Gastroesophageal sphincter (tissue), 4 donors: ENCODE results near the gene SAYSD1. TPM values are rescaled to one million over a fixed set of nuclear protein-coding genes. Genes with fewer than 3 reads are reported as not detected.

Source experiments
- ATAC-seq: fragments of 150-250 bp; one replicate; pipeline ENCODE4 v1.9.1; 2016; ENCODE audit warnings: mild to moderate bottlenecking, moderate library complexity
- H3K27ac ChIP-seq, 4 donors: fragments of 200-600 bp; sonication (generic) in 3 of 4; 1 replicate in 3 of 4; 2 replicates in 1 of 4; pipeline ENCODE4 v1.5.1; 2016 to 2019
- H3K27me3 ChIP-seq: fragments of 200-600 bp; sonication (generic); one replicate; pipeline ENCODE4 v1.5.1; 2019
- H3K36me3 ChIP-seq, 2 donors: fragments of 200-600 bp; sonication (generic); one replicate each; pipeline ENCODE4 v1.5.1; 2019; ENCODE audit warnings: control low read depth in 1 of 2
- H3K4me1 ChIP-seq, 3 donors: fragments of 200-600 bp; sonication (generic); 1 replicate in 2 of 3; 2 replicates in 1 of 3; pipeline ENCODE4 v1.5.1; 2016 to 2019; ENCODE audit warnings: control low read depth in 2 of 3
- H3K4me3 ChIP-seq, 2 donors: fragments of 200-600 bp; sonication (generic); one replicate each; pipeline ENCODE4 v1.5.1; 2019; ENCODE audit warnings: mild to moderate bottlenecking in 1 of 2, moderate library complexity in 1 of 2
- H3K9me3 ChIP-seq, 3 donors: fragments of 200-600 bp; sonication (generic); one replicate each; pipeline ENCODE4 v1.5.1; 2017 to 2019; ENCODE audit warnings: control low read depth in 2 of 3
- EP300 ChIP-seq: sonication (generic); formaldehyde crosslinking; IDR thresholded peaks from one replicate; pipeline ENCODE4 v1.6.1; 2017; ENCODE audit warnings: antibody characterized with exemption, mild to moderate bottlenecking
- POLR2A ChIP-seq, 2 donors: fragments of 450-650 bp; IDR thresholded peaks; one replicate each; pipeline ENCODE4 v1.6.1; 2017; ENCODE audit warnings: antibody characterized with exemption in 2 of 2, mild to moderate bottlenecking in 2 of 2, moderate library complexity in 1 of 2
- POLR2AphosphoS5 ChIP-seq: sonication (generic); formaldehyde crosslinking; IDR thresholded peaks from one replicate; pipeline ENCODE4 v1.6.1; 2017; ENCODE audit warnings: antibody characterized with exemption
- WGBS, 2 donors: methylation state at CpG; one replicate each; pipeline ENCODE4 v1.1.5; 2018; ENCODE audit warnings: low coverage in 1 of 2; 5-methylcytosine and 5-hydroxymethylcytosine counted together
- total RNA-seq, 4 donors: library from RNA; depleted of rRNA; stranded (reverse); fragments of >200 nt; gene quantifications; one replicate each; pipeline ENCODE4 v1.1.0, GENCODE V29; 2016
- TF ChIP-seq, protein P1 (sequence below), 4 experiments: fragments of 200-600 bp in 2 of 4; fragments of 450-650 bp in 2 of 4; sonication (generic) in 1 of 4; IDR thresholded peaks; one replicate each; pipeline ENCODE4 v1.5.1; 2017 to 2019; ENCODE audit warnings: antibody characterized with exemption in 4 of 4, mild to moderate bottlenecking in 2 of 4, moderate library complexity in 2 of 4

The SAYSD1 gene
- total RNA-seq, 4 donors from 2014 or later, result 16.4 to 23.2 (median 20.7) TPM

GRCh38 chr6:39086294-39086693 is 28.7 kb downstream of the SAYSD1 start:
- Histone ChIP-seq H3K9me3 (no peaks in the 10 kb centered on the region), H3K27me3 (peaks cover 27% of the 10 kb centered on the region), H3K27ac (no peak overlapping the region), H3K4me3 (no peak overlapping the region), H3K4me1 (peaks cover 0 to 26% (median 0%) of the 10 kb centered on the region in 3 donors), H3K36me3 (no peaks in the 10 kb centered on the region)
- TF ChIP-seq POLR2A (IDR thresholded peaks at IDR 0.05) (no peak), EP300 (no peak), POLR2AphosphoS5 (no peak)
- TF ChIP-seq, protein P1, sequence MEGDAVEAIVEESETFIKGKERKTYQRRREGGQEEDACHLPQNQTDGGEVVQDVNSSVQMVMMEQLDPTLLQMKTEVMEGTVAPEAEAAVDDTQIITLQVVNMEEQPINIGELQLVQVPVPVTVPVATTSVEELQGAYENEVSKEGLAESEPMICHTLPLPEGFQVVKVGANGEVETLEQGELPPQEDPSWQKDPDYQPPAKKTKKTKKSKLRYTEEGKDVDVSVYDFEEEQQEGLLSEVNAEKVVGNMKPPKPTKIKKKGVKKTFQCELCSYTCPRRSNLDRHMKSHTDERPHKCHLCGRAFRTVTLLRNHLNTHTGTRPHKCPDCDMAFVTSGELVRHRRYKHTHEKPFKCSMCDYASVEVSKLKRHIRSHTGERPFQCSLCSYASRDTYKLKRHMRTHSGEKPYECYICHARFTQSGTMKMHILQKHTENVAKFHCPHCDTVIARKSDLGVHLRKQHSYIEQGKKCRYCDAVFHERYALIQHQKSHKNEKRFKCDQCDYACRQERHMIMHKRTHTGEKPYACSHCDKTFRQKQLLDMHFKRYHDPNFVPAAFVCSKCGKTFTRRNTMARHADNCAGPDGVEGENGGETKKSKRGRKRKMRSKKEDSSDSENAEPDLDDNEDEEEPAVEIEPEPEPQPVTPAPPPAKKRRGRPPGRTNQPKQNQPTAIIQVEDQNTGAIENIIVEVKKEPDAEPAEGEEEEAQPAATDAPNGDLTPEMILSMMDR (IDR thresholded peaks at IDR 0.05), result no peak
- 72% methylated on average over 6 of the region's 7 CpGs; no CpG with 5 or more reads in 1 of the 2 donors for WGBS, 2 donors
- no peak for ATAC-seq

- TF ChIP-seq POLR2A (IDR thresholded peaks at IDR 0.05) (no peak), EP300 (no peak), POLR2AphosphoS5 (no peak)
- TF ChIP-seq, protein P1 (IDR thresholded peaks at IDR 0.05), result no peak
- Histone ChIP-seq H3K9me3 (no peaks in the 10 kb centered on the region), H3K4me1 (peaks cover 0 to 26% (median 0%) of the 10 kb centered on the region in 3 donors), H3K27ac (no peak overlapping the region), H3K36me3 (no peaks in the 10 kb centered on the region), H3K4me3 (no peak overlapping the region), H3K27me3 (peaks cover 27% of the 10 kb centered on the region)
- WGBS, 2 donors, result 58 to 78% methylated on average over 4 to 5 of the region's 5 CpGs
- ATAC-seq, result no peak
These were observed 29.7 kb downstream of the SAYSD1 start for GRCh38 chr6:39085129-39085797.

DNA sequence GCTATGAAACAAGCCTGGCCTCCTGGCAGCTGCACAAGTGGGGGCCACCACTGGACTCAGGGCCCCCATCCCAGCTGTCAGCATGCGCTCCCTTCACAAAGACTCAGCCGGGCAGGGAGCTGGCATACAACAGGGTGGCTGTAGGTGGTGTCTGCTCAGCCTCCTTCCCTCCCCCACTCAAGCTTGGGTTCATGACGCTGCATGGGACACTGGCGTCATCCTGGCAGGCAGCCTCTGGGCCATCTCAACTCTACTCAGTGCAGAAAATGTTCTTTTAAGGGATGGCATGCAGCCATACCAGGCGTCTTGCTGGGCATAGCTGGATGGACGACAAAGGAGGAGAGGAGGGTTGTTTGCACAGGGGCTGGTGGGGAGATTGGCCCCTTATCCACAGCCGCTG is 30.5 kb downstream of the SAYSD1 start:
- Histone ChIP-seq H3K9me3 (no peaks in the 10 kb centered on the region), H3K27ac (no peak overlapping the region), H3K4me3 (no peak overlapping the region), H3K27me3 (peaks cover 27% of the 10 kb centered on the region), H3K4me1 (peaks cover 0 to 26% (median 0%) of the 10 kb centered on the region in 3 donors), H3K36me3 (no peaks in the 10 kb centered on the region)
- TF ChIP-seq EP300 (no peak), POLR2AphosphoS5 (no peak), POLR2A (IDR thresholded peaks at IDR 0.05) (no peak)
- TF ChIP-seq, protein P1 (IDR thresholded peaks at IDR 0.05), result no peak
- no CpG with 5 or more reads among the region's 7 CpGs for WGBS, 2 donors
- no peak for ATAC-seq

DNA sequence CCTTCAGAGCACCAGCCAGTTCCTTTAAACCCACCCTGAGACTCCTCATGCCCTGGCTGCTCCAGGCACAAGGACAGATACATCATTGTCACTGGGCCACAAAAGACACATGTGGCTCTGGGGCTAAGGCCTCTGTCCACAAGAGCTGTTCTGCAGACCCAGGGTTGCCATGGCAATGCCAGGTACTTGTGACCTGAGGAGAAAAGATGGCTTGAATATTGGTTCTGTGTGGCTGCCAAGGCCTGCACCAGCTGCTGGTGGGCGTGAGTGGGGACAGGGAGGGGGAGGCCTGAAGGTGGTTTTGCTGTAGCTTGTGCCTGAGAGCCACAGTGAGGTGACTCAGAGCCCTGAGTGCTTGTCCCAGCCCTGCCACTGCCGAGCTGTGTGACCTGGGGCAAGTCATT is 31.8 kb downstream of the SAYSD1 start:
- no peak for ATAC-seq
- no peaks in the 10 kb centered on the region for H3K9me3 ChIP-seq
- no peak overlapping the region for H3K4me3 ChIP-seq
- no peaks in the 10 kb centered on the region for H3K36me3 ChIP-seq
- H3K4me1 ChIP-seq, result peaks cover 0 to 17% (median 0%) of the 10 kb centered on the region in 3 donors
- WGBS, 2 donors, result no CpG with 5 or more reads among the region's 2 CpGs
- no peak overlapping the region for H3K27ac ChIP-seq
- TF ChIP-seq, protein P1 (IDR thresholded peaks at IDR 0.05), result no peak
- TF ChIP-seq EP300 (no peak), POLR2AphosphoS5 (no peak), POLR2A (IDR thresholded peaks at IDR 0.05) (no peak)
- H3K27me3 ChIP-seq, result peaks cover 27% of the 10 kb centered on the region

DNA sequence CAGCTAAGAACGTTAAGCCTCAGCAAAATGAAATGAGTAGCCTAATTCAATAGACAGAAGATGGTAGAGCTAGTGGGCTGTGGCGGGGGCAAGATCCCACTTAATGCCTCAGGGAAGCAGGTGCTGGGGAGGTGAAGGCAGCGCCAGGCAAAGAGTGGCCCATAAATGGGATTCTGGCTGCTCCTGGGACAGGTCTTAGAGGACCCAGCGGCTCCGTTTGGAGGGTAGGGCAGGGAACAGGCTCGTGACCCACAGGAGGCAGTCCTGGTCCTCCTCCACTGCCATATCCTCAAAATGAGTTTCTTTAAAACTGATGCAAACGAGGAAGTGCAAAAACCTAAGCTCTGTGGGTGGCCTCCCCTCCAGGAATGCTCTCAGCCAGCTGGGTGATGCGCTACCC is 32.7 kb downstream of the SAYSD1 start:
- Histone ChIP-seq H3K4me3 (no peak overlapping the region), H3K27ac (no peak overlapping the region), H3K4me1 (peaks cover 0 to 10% (median 0%) of the 10 kb centered on the region in 3 donors), H3K27me3 (peaks cover 27% of the 10 kb centered on the region), H3K36me3 (no peaks in the 10 kb centered on the region), H3K9me3 (no peaks in the 10 kb centered on the region)
- ATAC-seq, result no peak
- no peak for TF ChIP-seq POLR2A (IDR thresholded peaks at IDR 0.05)
- TF ChIP-seq, protein P1 (IDR thresholded peaks at IDR 0.05), result no peak
- no peak for TF ChIP-seq POLR2AphosphoS5
- no peak for TF ChIP-seq EP300
- 76 to 89% methylated on average over 3 to 5 of the region's 8 CpGs for WGBS, 2 donors
